Measurements from ENCODE around the gene CTNNBIP1.

- TF ChIP-seq YY1 (IDR thresholded peaks at IDR 0.05) (no peak), CTCF (IDR thresholded peaks at IDR 0.05; ENCODE audit: low read depth, low read length, missing input control) (no peak), TAF1 (conservative IDR thresholded peaks at IDR 0.05) (no peak), EGR1 (IDR thresholded peaks at IDR 0.05; ENCODE audit: low read depth in 2 of 2) (no peak), JUND (IDR thresholded peaks at IDR 0.05) (no peak), SP1 (IDR thresholded peaks at IDR 0.05) (no peak), FOXA1 (IDR thresholded peaks at IDR 0.05) (no peak), RAD21 (IDR thresholded peaks at IDR 0.05) (no peak)
- TF ChIP-seq, protein P1, sequence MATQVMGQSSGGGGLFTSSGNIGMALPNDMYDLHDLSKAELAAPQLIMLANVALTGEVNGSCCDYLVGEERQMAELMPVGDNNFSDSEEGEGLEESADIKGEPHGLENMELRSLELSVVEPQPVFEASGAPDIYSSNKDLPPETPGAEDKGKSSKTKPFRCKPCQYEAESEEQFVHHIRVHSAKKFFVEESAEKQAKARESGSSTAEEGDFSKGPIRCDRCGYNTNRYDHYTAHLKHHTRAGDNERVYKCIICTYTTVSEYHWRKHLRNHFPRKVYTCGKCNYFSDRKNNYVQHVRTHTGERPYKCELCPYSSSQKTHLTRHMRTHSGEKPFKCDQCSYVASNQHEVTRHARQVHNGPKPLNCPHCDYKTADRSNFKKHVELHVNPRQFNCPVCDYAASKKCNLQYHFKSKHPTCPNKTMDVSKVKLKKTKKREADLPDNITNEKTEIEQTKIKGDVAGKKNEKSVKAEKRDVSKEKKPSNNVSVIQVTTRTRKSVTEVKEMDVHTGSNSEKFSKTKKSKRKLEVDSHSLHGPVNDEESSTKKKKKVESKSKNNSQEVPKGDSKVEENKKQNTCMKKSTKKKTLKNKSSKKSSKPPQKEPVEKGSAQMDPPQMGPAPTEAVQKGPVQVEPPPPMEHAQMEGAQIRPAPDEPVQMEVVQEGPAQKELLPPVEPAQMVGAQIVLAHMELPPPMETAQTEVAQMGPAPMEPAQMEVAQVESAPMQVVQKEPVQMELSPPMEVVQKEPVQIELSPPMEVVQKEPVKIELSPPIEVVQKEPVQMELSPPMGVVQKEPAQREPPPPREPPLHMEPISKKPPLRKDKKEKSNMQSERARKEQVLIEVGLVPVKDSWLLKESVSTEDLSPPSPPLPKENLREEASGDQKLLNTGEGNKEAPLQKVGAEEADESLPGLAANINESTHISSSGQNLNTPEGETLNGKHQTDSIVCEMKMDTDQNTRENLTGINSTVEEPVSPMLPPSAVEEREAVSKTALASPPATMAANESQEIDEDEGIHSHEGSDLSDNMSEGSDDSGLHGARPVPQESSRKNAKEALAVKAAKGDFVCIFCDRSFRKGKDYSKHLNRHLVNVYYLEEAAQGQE (IDR thresholded peaks at IDR 0.05), result no peak
Observed at GRCh38 chr1:9906466-9906865, 3.6 kb downstream of the CTNNBIP1 start.

All from liver (tissue), 3 donors.